ELR (cell line): Measurements from ENCODE around the gene EXT2.

Source experiments
- DNase-seq: peaks from one replicate; pipeline ENCODE4 v3.0.0-alpha.2; 2015; ENCODE audit warnings: low read depth

EXT2 gene

DNA sequence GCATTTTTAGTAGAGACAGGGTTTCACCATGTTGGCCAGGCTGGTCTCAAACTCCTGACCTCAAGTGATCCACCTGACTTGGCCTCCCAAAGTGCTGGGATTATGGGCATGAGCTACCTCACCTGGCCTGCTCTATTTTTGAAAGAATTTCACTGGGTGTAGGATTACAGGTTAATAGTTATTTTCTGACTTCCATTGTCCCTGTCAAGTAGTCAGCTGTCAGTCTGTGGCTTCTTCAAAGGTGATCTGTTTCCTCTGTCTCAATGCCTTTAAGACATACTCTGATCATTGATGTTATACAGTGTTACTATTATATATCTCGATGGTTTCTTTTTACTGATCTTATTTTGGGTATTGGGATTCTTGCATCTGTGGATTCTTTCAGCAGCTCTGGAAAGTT, 10.1 kb upstream of the EXT2 start:
- DNase-seq = no peak

DNA sequence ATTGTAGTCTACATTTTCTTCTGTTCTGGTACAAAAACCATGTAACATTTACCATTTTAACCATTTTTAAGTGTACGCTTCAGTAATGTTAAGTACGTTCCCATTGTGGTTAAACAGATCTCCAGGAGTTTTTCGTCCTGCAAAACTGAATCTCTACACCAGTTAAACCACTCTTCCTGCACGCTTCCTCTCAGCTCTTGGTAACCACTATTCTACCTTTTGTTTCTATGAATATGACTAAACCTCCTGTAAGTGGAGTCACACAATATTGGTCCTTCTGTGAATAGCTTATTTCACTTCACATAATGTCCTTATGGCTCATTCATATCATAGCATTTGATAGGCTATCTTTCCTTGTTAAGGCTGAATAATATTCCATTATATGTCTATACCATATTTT, 7.1 kb upstream of the EXT2 start:
- DNase-seq = no peak

DNA sequence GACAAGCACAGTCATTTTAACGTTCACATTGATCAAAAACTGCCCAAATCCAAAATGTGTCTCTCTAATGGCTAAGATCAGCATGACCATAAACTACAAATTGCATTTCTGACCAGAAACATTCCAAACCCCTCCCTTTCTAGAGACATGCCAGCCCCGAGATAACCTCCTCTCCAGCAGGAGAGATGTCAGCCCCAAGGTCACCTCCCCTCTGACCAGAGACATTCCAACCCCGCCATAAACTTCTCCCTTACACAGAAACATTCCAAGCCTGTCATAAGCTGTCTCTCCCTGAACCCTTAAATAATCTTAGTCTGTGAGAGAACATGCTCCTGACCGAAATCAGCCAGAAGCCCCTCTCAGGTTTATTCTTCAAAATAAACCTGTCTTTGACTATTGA, 6.6 kb upstream of the EXT2 start:
- DNase-seq = no peak

DNA sequence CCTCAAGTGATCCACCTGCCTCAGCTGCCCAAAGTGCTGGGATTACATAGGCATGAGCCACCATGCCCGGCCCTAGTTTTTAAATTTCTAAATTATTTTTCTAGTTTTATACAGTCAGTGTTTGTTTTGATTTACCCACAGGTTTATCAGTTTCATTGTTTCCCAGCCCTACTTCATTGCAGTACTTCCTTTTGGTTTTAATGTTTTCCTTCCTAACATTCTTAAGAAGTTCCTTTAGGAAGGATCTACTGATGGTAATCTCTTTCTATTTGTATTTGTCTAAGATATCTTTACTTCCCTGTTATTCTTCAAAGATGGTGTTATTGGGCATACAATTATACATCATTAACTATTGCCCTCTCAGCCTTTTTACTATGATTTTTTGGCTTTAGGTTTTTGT, 4.9 kb upstream of the EXT2 start:
- DNase-seq = no peak

DNA sequence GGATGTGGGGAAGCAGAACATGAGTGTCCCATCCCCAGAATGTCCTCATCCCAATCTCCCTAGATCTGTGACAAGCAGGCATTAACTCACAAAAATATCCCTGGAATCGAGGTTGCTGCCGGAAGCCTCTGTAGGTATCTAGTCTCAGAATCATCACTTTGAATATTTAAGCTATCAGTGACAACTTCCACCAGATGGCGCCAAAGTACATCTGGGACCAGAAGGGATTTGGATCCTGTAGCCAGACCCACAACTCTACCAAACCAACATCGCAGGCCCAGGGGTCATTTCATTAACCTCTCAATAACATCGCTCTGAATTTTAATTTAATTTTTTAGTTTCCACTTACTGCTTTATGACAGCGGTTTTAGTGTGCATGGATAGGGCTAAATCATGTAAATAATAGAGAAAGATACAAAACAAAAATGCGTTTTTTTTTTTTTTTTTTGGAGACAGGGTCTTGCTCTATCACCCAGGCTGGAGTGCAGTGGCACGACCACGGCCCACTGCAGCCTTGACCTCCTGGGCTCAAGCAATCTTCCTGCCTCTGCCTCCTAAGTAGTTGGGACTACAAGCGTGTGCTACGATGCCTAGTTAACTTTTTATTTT, 1.1 kb upstream of the EXT2 start:
- peak; percentile 87 for DNase-seq

DNA sequence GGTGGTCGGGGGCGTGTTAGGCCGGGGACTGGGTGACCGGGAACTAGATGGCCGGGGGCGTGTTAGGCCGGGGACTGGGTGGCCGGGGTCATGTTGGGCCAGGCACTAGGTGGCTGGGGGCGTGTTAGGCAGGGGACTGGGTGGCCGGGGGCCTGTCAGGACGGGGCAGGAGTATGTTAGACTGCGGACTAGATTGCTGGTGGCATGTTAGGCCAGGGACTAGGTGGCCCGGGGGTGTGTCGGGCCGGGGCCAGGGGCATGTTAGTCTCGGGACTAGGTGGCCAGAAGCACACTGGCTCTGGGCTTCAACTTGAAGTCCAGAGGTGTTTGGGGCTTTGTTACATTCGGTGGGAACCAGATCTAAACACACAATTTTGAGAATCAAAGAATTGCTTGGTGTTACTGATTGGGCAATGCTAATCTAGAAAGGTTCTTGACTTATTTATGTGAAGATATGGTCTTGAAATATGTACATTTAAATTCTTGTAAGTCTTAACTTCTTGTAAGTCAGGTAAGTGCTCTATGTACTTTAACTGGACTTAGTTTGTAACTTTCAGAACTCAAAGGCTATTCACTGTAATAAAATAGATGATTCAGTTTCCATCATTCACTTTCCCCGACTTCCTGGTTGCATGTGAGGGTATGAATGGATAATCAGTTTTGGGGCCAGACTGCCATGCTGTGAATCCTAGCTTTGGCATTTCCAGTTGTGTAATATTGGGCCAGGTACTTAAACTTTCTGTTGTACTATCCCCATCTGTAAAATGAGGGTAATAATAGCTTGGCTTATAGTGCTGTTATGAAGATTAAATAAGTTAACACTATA, 1.1 kb downstream of the EXT2 start:
- DNase-seq = peak; percentile 70

DNA sequence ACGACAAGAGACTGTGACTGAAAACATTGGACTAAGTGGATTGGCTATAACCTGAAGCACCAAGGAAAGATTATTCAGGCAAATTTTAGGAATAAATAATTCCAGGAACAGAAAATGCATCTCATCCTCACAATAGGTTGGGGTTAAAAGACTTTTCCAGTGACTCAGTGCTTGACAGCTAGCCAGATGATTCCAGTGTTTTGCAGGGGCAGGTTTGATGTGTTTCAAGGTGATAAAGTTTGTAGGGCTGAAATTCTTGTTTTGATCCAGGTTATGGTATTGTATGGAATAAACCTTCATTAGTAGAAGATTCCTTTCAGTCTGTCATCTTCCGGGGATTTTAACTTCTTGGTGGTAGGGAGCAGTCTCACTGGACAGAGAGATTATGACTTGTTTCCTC, 2.3 kb downstream of the EXT2 start:
- peak; percentile 21 for DNase-seq

DNA sequence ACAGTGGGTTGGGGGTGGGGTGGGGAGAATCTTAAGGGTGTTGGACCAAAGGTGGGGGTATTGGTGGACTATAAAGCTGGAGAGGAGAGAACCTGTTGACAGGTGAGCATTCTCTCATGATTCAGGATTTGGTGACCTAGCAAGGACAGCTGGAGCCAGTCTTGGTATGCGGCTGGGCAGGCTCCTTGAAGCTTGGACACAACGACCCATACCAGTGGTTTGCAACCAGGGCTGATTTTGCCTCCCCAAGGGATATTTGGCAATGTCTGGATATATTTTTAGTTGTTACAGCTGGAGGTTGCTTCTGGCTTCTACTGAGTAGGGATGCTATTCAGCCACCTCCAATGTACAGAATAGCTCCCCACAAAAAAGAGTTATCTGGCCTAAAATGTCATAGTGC, 5.6 kb downstream of the EXT2 start:
- DNase-seq = no peak

DNA sequence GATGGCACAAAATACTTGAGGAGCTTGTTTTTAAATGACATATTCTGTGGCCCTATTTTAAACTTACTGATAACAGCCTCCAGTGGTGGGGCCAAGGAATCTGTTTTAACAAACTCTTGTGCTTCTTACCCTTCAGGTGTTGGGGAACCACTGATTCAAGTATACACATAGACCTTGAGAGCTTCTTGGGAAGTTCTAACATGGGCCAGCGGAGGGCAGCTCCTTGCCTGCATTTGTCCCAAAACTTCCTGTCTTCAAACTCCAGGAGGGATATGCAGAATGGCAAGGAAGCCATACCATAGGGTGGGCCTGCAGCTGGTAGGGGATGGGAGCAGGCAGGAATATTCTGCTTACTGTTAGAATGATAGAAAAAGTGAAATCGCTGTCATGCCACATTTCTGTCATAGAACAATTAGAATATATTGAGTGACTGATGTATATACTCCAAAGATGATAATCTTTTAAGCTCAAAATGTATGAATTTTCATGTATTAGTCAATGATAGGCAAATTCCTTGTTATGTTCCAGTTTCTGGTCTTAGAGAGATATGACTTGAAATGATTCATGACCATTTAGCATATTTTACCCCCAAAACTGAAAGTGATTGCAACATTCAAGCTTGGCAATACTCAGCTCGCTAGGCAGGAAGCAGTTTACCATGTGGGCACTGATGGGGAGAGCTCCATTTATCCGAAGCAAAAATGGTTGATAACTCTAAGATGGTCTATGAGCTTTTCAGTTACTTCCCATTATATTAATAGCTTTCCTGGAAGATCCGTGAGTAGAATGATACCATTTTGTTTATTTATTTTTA, 9.2 kb downstream of the EXT2 start:
- peak; percentile 39 for DNase-seq

DNA sequence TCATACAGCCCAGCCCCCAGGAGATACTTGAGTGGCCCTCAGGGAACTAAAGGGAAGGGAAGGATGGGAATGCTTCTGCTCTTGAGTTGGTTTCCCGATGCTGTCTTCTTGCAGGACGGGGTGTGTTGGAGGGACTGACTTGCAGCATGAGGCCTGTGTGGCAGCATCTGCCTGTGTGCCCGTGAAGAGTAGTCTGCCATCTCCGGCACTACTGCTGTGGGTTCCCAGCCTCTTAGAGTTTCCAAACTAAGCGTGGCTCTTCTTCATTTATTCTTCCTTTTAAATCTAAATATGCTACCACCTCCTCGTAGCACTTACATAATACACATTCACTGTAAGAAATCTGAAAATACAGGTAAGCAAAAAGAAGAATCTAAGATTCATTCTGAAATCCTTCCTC, 12.8 kb downstream of the EXT2 start:
- no peak for DNase-seq

DNA sequence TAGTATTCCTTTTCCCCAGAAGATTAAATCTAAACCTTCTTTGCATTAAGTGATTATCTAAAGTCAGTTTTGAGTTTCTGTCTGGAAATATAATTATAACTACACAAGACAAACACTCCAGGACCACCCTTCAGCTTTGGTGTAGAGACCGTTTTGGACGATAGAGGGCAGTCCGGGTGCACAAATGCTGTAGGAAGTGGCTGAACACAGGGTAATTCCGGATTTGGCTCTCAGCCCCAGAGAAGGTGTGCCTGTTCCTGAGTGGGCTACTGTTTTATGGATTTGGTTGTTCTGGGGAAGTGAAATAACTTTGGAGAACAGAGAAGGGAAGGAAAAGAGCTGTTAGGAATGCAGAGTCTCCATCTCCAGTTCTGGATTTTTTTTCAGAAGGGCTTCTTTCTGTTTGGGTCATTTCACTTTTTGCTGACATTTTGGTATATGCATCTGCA, 14.8 kb downstream of the EXT2 start:
- peak; percentile 65 for DNase-seq

DNA sequence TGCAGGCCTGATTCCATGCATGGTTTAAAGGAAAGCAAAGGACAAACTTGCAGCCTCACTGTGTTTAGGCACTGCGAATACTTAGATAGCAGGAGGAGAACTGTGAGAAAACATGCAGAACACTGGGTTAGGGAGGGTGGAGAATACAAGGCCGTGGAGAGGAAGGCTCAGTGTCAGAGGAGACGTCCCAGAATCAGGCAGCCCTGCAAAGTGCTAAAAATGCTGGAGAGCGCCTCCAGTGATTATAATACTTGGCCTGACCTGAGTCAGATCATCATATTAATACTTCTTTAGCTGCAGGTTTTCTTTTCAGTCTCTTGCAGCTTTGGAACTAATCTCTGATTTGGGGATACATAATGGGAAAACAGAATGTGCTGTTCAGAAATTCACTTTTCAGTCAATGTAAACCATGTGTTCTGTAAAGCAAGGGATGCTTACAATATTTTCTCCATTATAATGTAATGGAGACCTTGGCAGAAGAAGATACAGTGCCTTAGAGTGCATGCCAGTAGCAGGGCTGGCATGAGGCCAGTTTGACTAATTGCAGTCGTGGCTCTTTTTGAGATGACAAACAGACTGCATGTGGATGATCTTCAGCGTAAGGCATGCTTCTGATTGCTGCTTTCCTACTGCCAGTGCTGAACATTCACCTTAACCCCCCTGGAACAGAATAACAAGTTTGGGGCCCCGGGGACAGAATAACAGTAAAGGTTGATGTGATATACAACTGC, 16.8 kb downstream of the EXT2 start:
- DNase-seq = peak; percentile 80

DNA sequence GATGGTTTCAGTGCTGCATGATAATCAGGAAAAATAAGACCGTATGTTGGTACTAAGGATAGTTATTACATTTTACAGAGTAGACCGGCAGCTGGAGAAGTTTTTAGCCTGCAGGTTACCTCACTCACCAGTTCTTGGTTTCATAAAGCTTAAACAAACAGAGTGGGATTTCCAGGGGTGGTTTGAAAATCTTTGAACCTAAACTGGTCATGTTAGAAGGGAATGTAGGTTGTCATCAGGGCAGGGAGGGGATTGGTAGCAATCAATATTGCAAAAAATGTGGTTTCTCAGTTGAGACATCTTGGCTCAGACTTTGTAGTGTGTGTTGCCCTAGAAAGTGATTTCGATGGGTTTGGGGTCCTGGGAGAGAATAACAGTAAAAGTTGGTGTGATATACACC, 17.5 kb downstream of the EXT2 start:
- no peak for DNase-seq

DNA sequence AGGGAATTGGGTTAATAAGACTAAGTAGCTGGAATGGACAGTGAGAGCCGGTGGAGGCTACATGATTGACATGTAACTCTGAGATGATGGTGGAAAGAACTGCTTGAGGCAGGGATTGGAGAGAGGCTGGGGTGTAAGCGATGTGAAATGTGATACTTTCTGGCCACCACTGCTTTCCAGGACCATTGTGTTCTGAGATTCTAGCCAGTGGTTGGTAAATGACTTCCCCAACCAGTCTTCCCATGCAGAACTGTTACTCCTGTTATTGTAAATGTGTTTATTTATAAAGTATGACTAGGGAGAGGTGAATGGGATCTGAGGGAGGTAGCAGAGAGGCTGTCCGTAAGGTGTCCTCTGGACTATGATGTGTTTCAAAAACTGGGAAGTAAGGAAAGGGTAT, 18.1 kb downstream of the EXT2 start:
- DNase-seq = no peak

DNA sequence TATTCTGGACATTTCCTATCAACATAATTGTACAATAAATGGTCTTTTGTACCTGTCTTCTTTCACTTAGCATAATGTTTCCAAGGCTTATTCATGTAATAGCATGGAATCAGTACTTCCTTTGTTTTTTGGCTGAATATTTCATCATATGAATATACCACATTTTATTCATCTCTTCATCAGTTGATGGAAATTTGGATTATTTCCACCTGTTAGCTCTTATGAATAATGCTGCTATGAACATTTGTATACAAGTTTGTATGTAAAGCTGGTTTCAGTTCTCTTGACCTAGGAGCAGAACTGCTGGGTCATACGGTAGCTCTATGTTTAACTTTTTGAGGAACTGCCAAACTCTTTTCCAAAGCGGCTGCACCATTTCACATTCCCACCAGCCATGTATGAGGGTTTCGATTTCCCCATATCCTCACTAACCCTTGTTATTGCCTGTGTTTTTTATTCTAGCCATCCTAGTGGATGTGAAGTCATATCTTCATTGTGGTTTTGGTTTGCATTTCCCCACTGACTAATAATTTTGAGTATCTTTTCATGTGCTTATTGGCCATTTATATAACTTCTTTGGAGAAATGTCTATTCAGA, 20.9 kb downstream of the EXT2 start:
- DNase-seq = no peak

DNA sequence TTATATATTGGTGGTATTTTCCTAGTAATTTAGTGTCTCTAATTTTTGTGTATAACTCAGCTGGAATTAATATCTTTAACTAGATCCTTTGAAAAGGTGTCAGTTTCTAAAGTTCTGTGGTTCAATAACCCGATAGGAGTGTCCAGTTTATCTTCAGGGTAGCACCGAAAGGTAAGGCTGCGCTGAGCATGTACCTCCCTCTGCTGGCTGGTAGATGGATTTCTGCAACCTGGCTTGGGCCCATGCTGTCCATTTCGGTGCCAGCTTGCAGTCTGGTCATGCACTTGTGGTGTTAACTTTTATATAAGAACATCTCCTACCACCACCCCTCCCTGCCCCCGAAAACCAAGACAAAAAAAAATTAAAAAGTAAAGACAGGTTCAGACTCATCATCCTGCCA, 24.7 kb downstream of the EXT2 start:
- DNase-seq = peak; percentile 22

DNA sequence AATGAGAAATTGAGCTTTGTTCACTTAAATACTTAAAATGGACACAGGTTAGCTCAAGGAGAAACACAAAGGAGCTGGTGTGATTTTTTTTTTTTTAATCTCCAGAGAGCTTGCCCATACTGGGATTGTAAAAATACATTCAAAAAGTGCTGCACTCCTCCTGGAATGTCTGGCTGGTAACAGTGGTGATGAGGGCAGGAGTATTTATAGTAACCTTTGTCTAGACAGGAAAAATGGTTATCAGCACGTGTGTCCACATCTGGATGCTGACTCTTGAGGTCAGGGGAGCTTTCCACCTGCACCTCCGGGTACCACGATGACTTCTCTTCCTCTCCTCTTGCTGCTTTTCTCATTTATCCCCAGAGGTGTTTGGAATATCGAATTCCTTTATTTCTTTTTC, 30.1 kb downstream of the EXT2 start:
- no peak for DNase-seq

DNA sequence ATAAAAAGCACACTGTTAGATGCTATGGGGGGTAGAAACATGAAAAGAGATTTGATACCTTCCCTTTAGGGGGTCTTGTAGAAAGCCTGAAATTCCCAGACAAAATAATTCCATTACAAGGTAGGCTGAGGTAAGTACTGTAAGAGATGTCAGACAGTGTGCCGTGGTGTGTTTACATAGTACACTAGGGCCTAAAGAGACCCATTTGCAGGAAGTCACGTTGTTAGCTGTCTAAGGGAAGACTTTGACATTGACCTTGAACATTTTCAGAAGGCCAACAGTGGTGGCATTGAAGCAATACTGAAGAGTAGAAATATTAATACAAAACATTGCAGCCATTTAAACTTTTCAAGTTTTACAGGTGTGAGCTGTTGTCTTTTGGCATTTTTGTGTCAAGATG, 30.8 kb downstream of the EXT2 start:
- DNase-seq = no peak

DNA sequence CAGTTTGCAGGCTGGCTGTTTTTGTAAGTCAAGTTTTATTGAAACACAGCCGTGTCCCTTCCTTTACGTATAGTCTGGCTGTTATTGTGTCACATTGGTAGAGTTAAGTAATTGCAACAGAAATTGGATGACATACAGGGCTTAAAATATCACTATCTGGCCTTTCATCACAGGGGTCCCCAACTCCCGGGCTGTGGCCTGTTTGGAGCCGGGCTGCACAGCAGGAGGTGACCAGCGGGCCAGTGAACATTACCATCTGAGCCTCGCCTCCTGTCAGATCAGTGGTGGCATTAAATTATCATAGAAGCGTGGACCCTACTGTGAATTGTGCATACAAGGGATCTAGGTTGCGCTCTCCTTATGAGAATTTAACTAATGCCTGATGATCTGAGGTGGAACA, 31.7 kb downstream of the EXT2 start:
- DNase-seq = no peak

DNA sequence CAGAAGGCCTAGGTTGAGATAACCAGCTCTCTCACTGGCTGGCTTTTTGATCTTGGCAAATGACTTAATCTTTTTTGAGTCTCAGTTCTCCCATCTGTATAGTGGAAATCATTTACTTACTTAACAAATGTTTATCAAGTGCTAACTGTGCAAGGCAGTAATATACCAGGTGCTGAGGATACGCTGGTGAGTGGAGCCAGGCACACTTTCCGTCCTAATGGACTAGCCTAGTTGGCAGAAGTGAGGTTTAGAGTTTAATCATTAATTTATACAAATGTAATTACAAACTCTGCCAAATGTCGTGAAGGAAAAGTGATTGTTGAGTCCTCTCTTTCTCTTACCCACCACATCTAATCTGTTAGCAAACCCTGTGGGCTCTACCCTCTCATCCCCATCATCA, 33.3 kb downstream of the EXT2 start:
- no peak for DNase-seq

DNA sequence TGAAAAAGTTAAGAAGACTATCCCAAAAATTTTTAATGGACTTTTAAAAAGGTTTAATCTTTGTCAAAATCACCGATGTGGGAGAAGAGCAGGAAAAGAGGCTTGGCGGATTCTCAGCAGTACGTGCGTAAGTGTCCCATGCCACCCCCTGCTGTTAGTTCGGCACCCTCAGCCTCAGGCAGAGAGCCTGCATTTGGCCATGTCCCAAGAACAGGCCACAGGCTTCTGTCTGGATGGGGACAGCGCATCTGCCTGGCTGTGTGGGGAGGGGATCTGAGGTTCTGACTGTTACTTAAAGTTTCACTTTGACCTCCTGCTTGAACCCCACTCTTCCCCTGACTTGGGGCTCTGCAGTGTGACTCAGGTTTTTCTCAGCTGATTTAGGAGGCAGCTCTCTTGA, 35.3 kb downstream of the EXT2 start:
- DNase-seq = no peak
